A673 (cell line): Measurements from ENCODE around the gene ZFPM1. TPM values are rescaled to one million over a fixed set of nuclear protein-coding genes. Genes with fewer than 3 reads are reported as not detected.

ENCODE experiments used
- BruUV-seq: library from RNA; stranded (reverse); fragments of 400-500 nt; replicated peaks from 2 replicates; lab custom pipeline; 2021; lab: Mats Ljungman, UMichigan
- CTCF ChIA-PET: fragments of 300-600 bp; sonication (Branson Sonifier 250); formaldehyde crosslinking; loops from one replicate; lab custom pipeline; 2022; ENCODE audit warnings: antibody characterized with exemption; lab: Charles Lee
- POLR2A ChIA-PET: fragments of 300-600 bp; sonication (Branson Sonifier 250); formaldehyde crosslinking; loops from one replicate; lab custom pipeline; 2022; ENCODE audit warnings: antibody characterized with exemption; ENCODE audit not compliant: low non-redundant PET; lab: Charles Lee
- DNase-seq: peaks from one replicate; pipeline ENCODE4 v3.0.0-alpha.2; 2015; ENCODE audit warnings: low spot score
- H3K27ac ChIP-seq: fragments of 200-600 bp; sonication (generic); 2 replicates; pipeline ENCODE4 v1.5.1; 2016; ENCODE audit warnings: mixed run types, low read depth, mild to moderate bottlenecking, mixed read lengths, antibody characterized with exemption, low read length; ENCODE audit not compliant: poor library complexity, severe bottlenecking
- H3K27me3 ChIP-seq: fragments of 200-600 bp; sonication (generic); replicated peaks from 2 replicates; pipeline ENCODE4 v1.6.1; 2017; ENCODE audit warnings: mixed run types, low read depth, mild to moderate bottlenecking, mixed read lengths, antibody characterized with exemption, low read length; ENCODE audit not compliant: insufficient read depth, poor library complexity
- H3K36me3 ChIP-seq: fragments of 200-600 bp; sonication (generic); 2 replicates; pipeline ENCODE4 v1.6.1; 2016; ENCODE audit warnings: mixed run types, mild to moderate bottlenecking, mixed read lengths, antibody characterized with exemption, low read length; ENCODE audit not compliant: insufficient read depth, poor library complexity, severe bottlenecking
- H3K4me1 ChIP-seq: fragments of 200-600 bp; sonication (generic); 2 replicates; pipeline ENCODE4 v1.6.1; 2017; ENCODE audit warnings: mixed run types, mild to moderate bottlenecking, mixed read lengths, antibody characterized with exemption, low read length; ENCODE audit not compliant: insufficient read depth, poor library complexity, severe bottlenecking
- H3K4me3 ChIP-seq: fragments of 200-600 bp; sonication (generic); 2 replicates; pipeline ENCODE4 v1.5.1; 2016; ENCODE audit warnings: low read depth, mixed run types, mild to moderate bottlenecking, mixed read lengths, low read length; ENCODE audit not compliant: poor library complexity, severe bottlenecking
- H3K9me3 ChIP-seq: fragments of 200-600 bp; sonication (generic); 2 replicates; pipeline ENCODE4 v1.6.1; 2016; ENCODE audit warnings: mixed run types, low read depth, mild to moderate bottlenecking, mixed read lengths, antibody characterized with exemption, low read length; ENCODE audit not compliant: poor library complexity, severe bottlenecking
- EZH2 ChIP-seq: fragments of 200-600 bp; sonication (generic); IDR thresholded peaks from 2 replicates; pipeline ENCODE4 v1.6.1; 2017; ENCODE audit warnings: borderline replicate concordance, low read depth, mild to moderate bottlenecking, mixed read lengths, antibody characterized with exemption, low read length; ENCODE audit not compliant: poor library complexity, severe bottlenecking
- intact Hi-C: fragments of 100-400 bp; cut with micrococcal nuclease; formaldehyde crosslinking; loops from one replicate; pipeline ENCODE4 v1.10.0; 2022; ENCODE audit not compliant: unreplicated experiment
- total RNA-seq: library from RNA; stranded (reverse); gene quantifications from 2 replicates; pipeline ENCODE4 v1.2.3, GENCODE V29; 2021
- TF ChIP-seq, protein P1 (sequence below): fragments of 300-800, 200-600 bp; sonication (generic); conservative IDR thresholded peaks from 2 replicates; pipeline ENCODE4 v1.5.1; 2017; ENCODE audit warnings: low read depth, mild to moderate bottlenecking, antibody characterized with exemption, low read length, moderate library complexity, mixed read lengths

The ZFPM1 gene
- total RNA-seq, 1 experiment from 2014 or later = 5.6 TPM

DNA sequence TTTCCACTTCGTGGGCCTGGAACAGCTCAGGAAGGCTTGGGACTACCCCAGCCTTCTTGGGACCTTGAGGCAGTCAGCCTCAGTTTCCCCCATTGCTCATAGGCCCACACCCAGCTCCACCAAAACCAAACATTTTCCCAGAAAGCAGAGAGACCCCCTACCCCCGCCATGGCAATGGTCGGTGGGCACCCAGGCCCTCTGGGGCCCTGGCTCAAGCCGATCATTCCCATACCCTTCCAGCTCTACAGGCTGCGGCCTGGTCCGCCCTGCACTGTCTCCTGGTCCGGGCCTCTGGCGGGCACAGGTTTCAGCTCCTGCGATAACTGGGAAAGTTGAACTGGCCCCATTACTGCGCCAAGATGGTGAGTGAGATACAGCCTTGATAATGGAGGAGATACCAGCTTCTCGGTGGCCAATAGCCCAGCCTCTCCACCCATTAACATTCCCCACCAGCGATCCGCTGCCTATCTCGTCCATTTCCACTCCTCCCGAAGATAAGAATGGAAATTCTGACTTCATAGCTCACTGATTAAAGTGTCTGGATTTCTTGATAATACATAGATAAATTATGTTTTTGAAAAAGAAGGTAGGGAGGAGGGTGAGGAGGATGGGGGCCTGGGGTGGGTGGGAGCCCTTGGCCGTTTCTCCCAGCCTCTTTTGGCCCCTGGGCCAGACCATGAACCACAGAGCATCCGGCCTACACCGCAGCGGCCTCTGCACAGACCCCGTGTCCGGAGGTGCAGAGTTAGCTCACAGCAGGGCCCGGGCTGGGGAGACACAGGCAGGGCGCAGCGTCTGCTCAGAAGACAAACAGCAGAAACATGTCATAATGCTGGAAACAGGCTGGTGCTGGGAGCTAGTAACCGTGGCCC, 11.6 kb downstream of the ZFPM1 start:
- BruUV-seq = no TSS peak
- Histone ChIP-seq H3K4me1 (peaks cover 12% of the 10 kb centered on the region), H3K27me3 (no peaks in the 10 kb centered on the region), H3K4me3 (no peak overlapping the region), H3K36me3 (no peaks in the 10 kb centered on the region), H3K9me3 (no peaks in the 10 kb centered on the region), H3K27ac (no peak overlapping the region)
- DNase-seq = no peak
- intact Hi-C loops = no loop called here
- CTCF ChIA-PET = no interaction called here
- no peak for TF ChIP-seq EZH2
- TF ChIP-seq, protein P1, sequence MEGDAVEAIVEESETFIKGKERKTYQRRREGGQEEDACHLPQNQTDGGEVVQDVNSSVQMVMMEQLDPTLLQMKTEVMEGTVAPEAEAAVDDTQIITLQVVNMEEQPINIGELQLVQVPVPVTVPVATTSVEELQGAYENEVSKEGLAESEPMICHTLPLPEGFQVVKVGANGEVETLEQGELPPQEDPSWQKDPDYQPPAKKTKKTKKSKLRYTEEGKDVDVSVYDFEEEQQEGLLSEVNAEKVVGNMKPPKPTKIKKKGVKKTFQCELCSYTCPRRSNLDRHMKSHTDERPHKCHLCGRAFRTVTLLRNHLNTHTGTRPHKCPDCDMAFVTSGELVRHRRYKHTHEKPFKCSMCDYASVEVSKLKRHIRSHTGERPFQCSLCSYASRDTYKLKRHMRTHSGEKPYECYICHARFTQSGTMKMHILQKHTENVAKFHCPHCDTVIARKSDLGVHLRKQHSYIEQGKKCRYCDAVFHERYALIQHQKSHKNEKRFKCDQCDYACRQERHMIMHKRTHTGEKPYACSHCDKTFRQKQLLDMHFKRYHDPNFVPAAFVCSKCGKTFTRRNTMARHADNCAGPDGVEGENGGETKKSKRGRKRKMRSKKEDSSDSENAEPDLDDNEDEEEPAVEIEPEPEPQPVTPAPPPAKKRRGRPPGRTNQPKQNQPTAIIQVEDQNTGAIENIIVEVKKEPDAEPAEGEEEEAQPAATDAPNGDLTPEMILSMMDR = no peak
- POLR2A ChIA-PET = no interaction called here

DNA sequence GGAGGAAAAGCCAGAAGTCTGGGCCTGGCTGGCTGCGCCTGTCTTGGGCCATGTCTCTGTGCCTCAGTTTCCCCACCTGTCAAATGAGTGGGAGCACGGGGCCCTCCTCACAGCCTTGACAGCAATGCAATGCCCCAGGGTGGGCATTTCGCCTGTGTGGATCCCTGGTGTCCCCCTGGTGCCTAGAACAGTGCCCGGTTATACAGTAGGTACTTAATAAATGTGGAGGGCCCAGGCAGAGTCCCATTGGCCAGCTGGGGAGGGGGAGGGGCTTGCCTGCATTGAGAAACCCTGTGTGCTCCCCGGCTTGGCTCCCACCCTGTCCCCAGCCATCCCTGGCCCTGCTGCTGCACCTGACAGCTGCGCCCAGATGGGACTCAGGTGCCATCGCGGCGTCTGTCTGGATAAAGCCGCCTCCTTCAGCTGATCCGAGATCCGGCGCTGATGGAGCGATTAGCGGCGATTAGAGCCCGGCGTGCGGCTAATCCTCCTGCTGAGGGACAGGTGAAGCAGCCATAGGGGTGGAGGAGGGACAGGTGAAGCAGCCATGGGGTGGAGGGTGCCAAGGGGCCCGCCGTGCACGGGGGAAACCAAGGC, 12.4 kb downstream of the ZFPM1 start:
- Histone ChIP-seq H3K27ac (no peak overlapping the region), H3K4me3 (no peak overlapping the region), H3K27me3 (no peaks in the 10 kb centered on the region), H3K9me3 (no peaks in the 10 kb centered on the region), H3K4me1 (peaks cover 12% of the 10 kb centered on the region), H3K36me3 (no peaks in the 10 kb centered on the region)
- POLR2A ChIA-PET = no interaction called here
- no peak for DNase-seq
- CTCF ChIA-PET = no interaction called here
- intact Hi-C loops = no loop called here
- TF ChIP-seq EZH2 = no peak
- TF ChIP-seq, protein P1 = no peak
- no TSS peak for BruUV-seq

DNA sequence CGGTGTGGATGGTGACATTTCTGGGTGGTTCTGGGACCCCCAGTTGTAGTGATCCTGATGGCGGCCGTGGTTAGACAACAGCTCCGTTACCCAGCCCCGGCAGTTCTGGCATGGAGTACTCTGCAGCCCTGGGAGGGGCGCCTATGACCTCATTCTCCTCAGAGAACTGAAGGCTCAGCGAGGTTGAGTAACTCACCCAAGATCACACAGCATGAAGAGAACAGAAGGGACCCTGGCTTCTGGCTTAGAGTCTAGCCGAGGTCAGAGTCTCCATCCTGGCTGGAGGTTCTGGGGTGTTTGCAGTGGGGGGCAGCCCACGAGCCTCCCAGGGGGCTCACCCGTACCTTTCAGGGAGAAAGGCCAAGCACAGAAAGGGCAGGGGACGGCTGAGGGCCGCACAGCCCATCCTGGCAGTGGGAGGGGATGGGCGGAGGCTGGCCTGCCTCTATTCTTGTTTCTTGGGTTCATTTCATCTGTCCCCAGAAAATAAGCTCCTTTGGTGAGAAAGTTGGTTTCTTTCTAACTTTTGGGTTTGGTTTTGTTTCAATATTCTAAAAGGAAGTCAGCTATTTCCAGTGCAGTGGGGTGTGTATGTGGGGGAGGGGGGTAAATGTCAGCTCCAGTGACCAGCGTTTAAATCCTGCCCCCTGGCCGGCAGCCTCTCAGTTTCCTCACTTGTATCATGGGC, 13.2 kb downstream of the ZFPM1 start:
- H3K27me3 ChIP-seq = no peaks in the 10 kb centered on the region
- no peak overlapping the region for H3K27ac ChIP-seq
- DNase-seq = no peak
- ChIA-PET POLR2A (no interaction called here), CTCF (no interaction called here)
- H3K4me1 ChIP-seq = peaks cover 10% of the 10 kb centered on the region
- H3K36me3 ChIP-seq = no peaks in the 10 kb centered on the region
- H3K4me3 ChIP-seq = no peak overlapping the region
- H3K9me3 ChIP-seq = no peaks in the 10 kb centered on the region
- intact Hi-C loops = no loop called here
- TF ChIP-seq, protein P1 = no peak
- TF ChIP-seq EZH2 = no peak
- BruUV-seq = no TSS peak
